H9 (cell line): Measurements from ENCODE around the gene MAP1B. TPM values are rescaled to one million over a fixed set of nuclear protein-coding genes. Genes with fewer than 3 reads are reported as not detected.

Source experiments
- DNase-seq: peaks from one replicate; pipeline ENCODE4 v3.0.0-alpha.2; 2017
- H2AFZ ChIP-seq: one replicate; pipeline ENCODE4 v1.6.1; 2013; ENCODE audit warnings: mild to moderate bottlenecking, low read length, control low read depth, moderate library complexity
- H2AK5ac ChIP-seq: 2 replicates; pipeline ENCODE4 v1.6.1; 2013; ENCODE audit warnings: low read length, control low read depth, mixed read lengths; ENCODE audit not compliant: insufficient read length
- H2BK120ac ChIP-seq: one replicate; pipeline ENCODE4 v1.6.1; 2013; ENCODE audit warnings: low read depth, mild to moderate bottlenecking, low read length, control low read depth, inconsistent platforms; ENCODE audit not compliant: poor library complexity, severe bottlenecking
- H2BK12ac ChIP-seq: 2 replicates; pipeline ENCODE4 v1.6.1; 2013; ENCODE audit warnings: low read length, control low read depth, mixed read lengths, low read depth; ENCODE audit not compliant: insufficient read length
- H2BK15ac ChIP-seq: 2 replicates; pipeline ENCODE4 v1.6.1; 2013; ENCODE audit warnings: low read depth, low read length, control low read depth
- H2BK20ac ChIP-seq: one replicate; pipeline ENCODE4 v1.6.1; 2013; ENCODE audit warnings: low read depth, mild to moderate bottlenecking, low read length, control low read depth, inconsistent platforms; ENCODE audit not compliant: poor library complexity, severe bottlenecking
- H2BK5ac ChIP-seq: 2 replicates; pipeline ENCODE4 v1.6.1; 2013; ENCODE audit warnings: low read length, control low read depth, mixed read lengths; ENCODE audit not compliant: insufficient read length
- H3K14ac ChIP-seq: 2 replicates; pipeline ENCODE4 v1.6.1; 2013; ENCODE audit warnings: low read length, control low read depth; ENCODE audit not compliant: insufficient read depth
- H3K18ac ChIP-seq: 2 replicates; pipeline ENCODE4 v1.6.1; 2013; ENCODE audit warnings: low read depth, mild to moderate bottlenecking, mixed read lengths, low read length, control low read depth; ENCODE audit not compliant: insufficient read length
- H3K23ac ChIP-seq: 2 replicates; pipeline ENCODE4 v1.6.1; 2013; ENCODE audit warnings: low read length, control low read depth, mixed read lengths, low read depth; ENCODE audit not compliant: insufficient read length
- H3K23me2 ChIP-seq: 2 replicates; pipeline ENCODE4 v1.6.1; 2013; ENCODE audit warnings: low read depth, mild to moderate bottlenecking, mixed read lengths, low read length, control low read depth; ENCODE audit not compliant: insufficient read length, poor library complexity, severe bottlenecking
- H3K27ac ChIP-seq: 2 replicates; pipeline ENCODE4 v1.5.1; 2013; ENCODE audit warnings: low read length, control low read depth, mixed read lengths, low read depth; ENCODE audit not compliant: insufficient read length
- H3K27me3 ChIP-seq: 2 replicates; pipeline ENCODE4 v1.6.1; 2013; ENCODE audit warnings: low read length, control low read depth, inconsistent platforms; ENCODE audit not compliant: insufficient read depth
- H3K4ac ChIP-seq: 2 replicates; pipeline ENCODE4 v1.6.1; 2013; ENCODE audit warnings: low read depth, mild to moderate bottlenecking, control low read depth, inconsistent platforms, low read length, moderate library complexity
- H3K4me1 ChIP-seq: 2 replicates; pipeline ENCODE4 v1.6.1; 2013; ENCODE audit warnings: low read length, control low read depth, inconsistent platforms; ENCODE audit not compliant: insufficient read depth
- H3K4me2 ChIP-seq: 2 replicates; pipeline ENCODE4 v1.6.1; 2013; ENCODE audit warnings: low read length, control low read depth, mixed read lengths; ENCODE audit not compliant: insufficient read length, insufficient read depth
- H3K56ac ChIP-seq: 2 replicates; pipeline ENCODE4 v1.6.1; 2013; ENCODE audit warnings: low read depth, mild to moderate bottlenecking, mixed read lengths, low read length, control low read depth; ENCODE audit not compliant: insufficient read length
- H3K79me1 ChIP-seq: 2 replicates; pipeline ENCODE4 v1.6.1; 2013; ENCODE audit warnings: low read depth, mild to moderate bottlenecking, moderate library complexity, low read length, control low read depth, inconsistent platforms; ENCODE audit not compliant: insufficient read depth, poor library complexity, severe bottlenecking
- H3K79me2 ChIP-seq: 2 replicates; pipeline ENCODE4 v1.6.1; 2013; ENCODE audit warnings: low read length, control low read depth, inconsistent platforms; ENCODE audit not compliant: insufficient read depth
- H3K9ac ChIP-seq: 2 replicates; pipeline ENCODE4 v1.6.1; 2013; ENCODE audit warnings: low read length, control low read depth, mixed read lengths; ENCODE audit not compliant: insufficient read length; ENCODE audit errors: extremely low read depth
- H3K9me3 ChIP-seq: one replicate; pipeline ENCODE4 v1.6.1; 2013; ENCODE audit warnings: low read depth, low read length, inconsistent platforms; ENCODE audit not compliant: control insufficient read depth
- H3T11ph ChIP-seq: one replicate; pipeline ENCODE4 v1.6.1; 2013; ENCODE audit warnings: mild to moderate bottlenecking, low read length, control low read depth, inconsistent platforms
- H4K20me1 ChIP-seq: one replicate; pipeline ENCODE4 v1.6.1; 2013; ENCODE audit not compliant: control insufficient read depth, insufficient read length, insufficient read depth
- H4K5ac ChIP-seq: 2 replicates; pipeline ENCODE4 v1.6.1; 2013; ENCODE audit warnings: low read depth, mild to moderate bottlenecking, mixed read lengths, low read length, control low read depth; ENCODE audit not compliant: insufficient read length
- H4K8ac ChIP-seq: replicated peaks from 2 replicates; pipeline ENCODE4 v1.6.1; 2013; ENCODE audit warnings: low read length, control low read depth, mixed read lengths, low read depth; ENCODE audit not compliant: insufficient read length
- H4K91ac ChIP-seq: 2 replicates; pipeline ENCODE4 v1.6.1; 2013; ENCODE audit warnings: low read depth, mild to moderate bottlenecking, moderate library complexity, mixed read lengths, low read length, control low read depth; ENCODE audit not compliant: insufficient read length
- H3K27ac Mint-ChIP-seq, 3 experiments: 2 replicates in 2 of 3; 3 replicates in 1 of 3; pipeline ENCODE4 v1.8.0; 2020 to 2021; ENCODE audit warnings: mixed read lengths in 3 of 3, mild to moderate bottlenecking in 1 of 3, moderate library complexity in 1 of 3
- H3K27me3 Mint-ChIP-seq: 2 replicates; pipeline ENCODE4 v1.8.0; 2021; ENCODE audit warnings: low read depth, mild to moderate bottlenecking, moderate library complexity, mixed read lengths
- H3K36me3 Mint-ChIP-seq, 3 experiments: 2 replicates in 2 of 3; 3 replicates in 1 of 3; pipeline ENCODE4 v1.8.0; 2020 to 2021; ENCODE audit warnings: low read depth in 3 of 3, mixed read lengths in 3 of 3; ENCODE audit not compliant: insufficient read depth in 1 of 3
- H3K4me1 Mint-ChIP-seq, 2 experiments: 2 replicates each; pipeline ENCODE4 v1.8.0; 2020; ENCODE audit warnings: mixed read lengths in 2 of 2
- H3K4me3 Mint-ChIP-seq, 2 experiments: 2 replicates in 1 of 2; 3 replicates in 1 of 2; pipeline ENCODE4 v1.8.0; 2020 to 2021; ENCODE audit warnings: mild to moderate bottlenecking in 2 of 2, mixed read lengths in 2 of 2, moderate library complexity in 1 of 2
- H3K9me3 Mint-ChIP-seq, 2 experiments: 2 replicates in 1 of 2; 3 replicates in 1 of 2; pipeline ENCODE4 v1.8.0; 2020; ENCODE audit warnings: mild to moderate bottlenecking in 2 of 2, mixed read lengths in 2 of 2, moderate library complexity in 1 of 2
- CTCF ChIP-seq: fragments of 200-600 bp; sonication (generic); conservative IDR thresholded peaks from 3 replicates; pipeline ENCODE4 v1.8.0; 2021; ENCODE audit warnings: antibody characterized with exemption, mild to moderate bottlenecking
- WGBS: extraction: QIAGEN DNeasy Blood & Tissue Kit; methylation state at CpG from one replicate; pipeline ENCODE4 v1.1.7; 2013; ENCODE audit warnings: missing lambda C conversion rate, low lambda C conversion rate, mixed read lengths; ENCODE audit not compliant: insufficient read length; ENCODE audit errors: extremely low coverage; 5-methylcytosine and 5-hydroxymethylcytosine counted together
- total RNA-seq: library from RNA; stranded (reverse); gene quantifications from 2 replicates; pipeline ENCODE4 v1.2.1, GENCODE V29; 2021

MAP1B gene
- total RNA-seq, 1 experiment from 2014 or later, result 67.5 TPM

GRCh38 chr5:72204946-72205345 is 97.7 kb downstream of the MAP1B start:
- Mint-ChIP-seq H3K4me3 (no peak overlapping the region), H3K36me3 (peaks cover 24 to 57% (median 45%) of the 10 kb centered on the region in 3 experiments; a peak in 6 of 7 replicates)

More at GRCh38 chr5:72204946-72205345, 97.7 kb downstream of the MAP1B start:
- Histone ChIP-seq H2BK12ac (no peak overlapping the region), H3K27me3 (no peaks in the 10 kb centered on the region), H4K5ac (no peak overlapping the region), H4K91ac (no peak overlapping the region), H3K4me1 (no peaks in the 10 kb centered on the region; the same call in 1 of the 2 replicates), H3K4me2 (no peak overlapping the region), H3T11ph (no peak overlapping the region), H3K9ac (no peak overlapping the region), H3K79me2 (no peaks in the 10 kb centered on the region), H3K9me3 (no peaks in the 10 kb centered on the region), H3K23ac (no peak overlapping the region), H3K18ac (no peak overlapping the region), H3K4ac (no peak overlapping the region), H2BK120ac (no peak overlapping the region), H3K79me1 (no peaks in the 10 kb centered on the region), H4K8ac (no peak overlapping the region), H3K56ac (no peak overlapping the region), H2AFZ (no peak overlapping the region), H3K27ac (no peak overlapping the region), H2BK20ac (no peak overlapping the region), H2AK5ac (no peak overlapping the region), H2BK5ac (no peak overlapping the region), H2BK15ac (no peak overlapping the region), H4K20me1 (no peaks in the 10 kb centered on the region), H3K14ac (no peak overlapping the region), H3K23me2 (no peaks in the 10 kb centered on the region)
- Mint-ChIP-seq H3K9me3 (no peaks in the 10 kb centered on the region), H3K27ac (no peak overlapping the region), H3K27me3 (no peaks in the 10 kb centered on the region), H3K4me1 (peaks cover 20 to 23% of the 10 kb centered on the region in 2 experiments)
- WGBS, result no CpG with 5 or more reads among the region's 1 CpG
- no peak for TF ChIP-seq CTCF
- DNase-seq, result no peak
